ENCODE results near the gene RPE. TPM values are rescaled to one million over a fixed set of nuclear protein-coding genes. Genes with fewer than 3 reads are reported as not detected.

The RPE gene
- total RNA-seq, 4 donors from 2014 or later = 40.0 to 91.9 (median 59.6) TPM

Other genes starting within 250 kb of the RPE start
- gene UNC80, start 230.8 kb upstream of the RPE start, total RNA-seq = under 1 TPM in 3 of 4 donors, not detected in 1; 0.02 to 0.62 (median 0.15) TPM
- gene KANSL1L, start 168.8 kb downstream of the RPE start, total RNA-seq = 10 to 100 TPM; 20.6 to 36.0 (median 27.7) TPM
- 1 to 10 TPM; 2.5 to 6.5 (median 3.5) TPM for gene ACADL, start 222.8 kb downstream of the RPE start, total RNA-seq

Measured in lower leg skin (tissue), 4 donors.